GM12865 (cell line): Measurements from ENCODE around the gene ADAM17.

Experiments
- DNase-seq: peaks from one replicate; pipeline ENCODE4 v3.0.0; 2010; ENCODE audit warnings: low read depth
- H3K4me3 ChIP-seq: 2 replicates; pipeline ENCODE4 v1.5.1; 2011; ENCODE audit warnings: mild to moderate bottlenecking, low read depth, low read length, control low read depth
- TF ChIP-seq, protein P1 (sequence below): IDR thresholded peaks from 2 replicates; pipeline ENCODE4 v1.5.1; 2011; ENCODE audit warnings: low read length, control low read depth, low read depth, inconsistent platforms; ENCODE audit not compliant: insufficient read depth; ENCODE audit errors: missing control alignments

The ADAM17 gene

DNA sequence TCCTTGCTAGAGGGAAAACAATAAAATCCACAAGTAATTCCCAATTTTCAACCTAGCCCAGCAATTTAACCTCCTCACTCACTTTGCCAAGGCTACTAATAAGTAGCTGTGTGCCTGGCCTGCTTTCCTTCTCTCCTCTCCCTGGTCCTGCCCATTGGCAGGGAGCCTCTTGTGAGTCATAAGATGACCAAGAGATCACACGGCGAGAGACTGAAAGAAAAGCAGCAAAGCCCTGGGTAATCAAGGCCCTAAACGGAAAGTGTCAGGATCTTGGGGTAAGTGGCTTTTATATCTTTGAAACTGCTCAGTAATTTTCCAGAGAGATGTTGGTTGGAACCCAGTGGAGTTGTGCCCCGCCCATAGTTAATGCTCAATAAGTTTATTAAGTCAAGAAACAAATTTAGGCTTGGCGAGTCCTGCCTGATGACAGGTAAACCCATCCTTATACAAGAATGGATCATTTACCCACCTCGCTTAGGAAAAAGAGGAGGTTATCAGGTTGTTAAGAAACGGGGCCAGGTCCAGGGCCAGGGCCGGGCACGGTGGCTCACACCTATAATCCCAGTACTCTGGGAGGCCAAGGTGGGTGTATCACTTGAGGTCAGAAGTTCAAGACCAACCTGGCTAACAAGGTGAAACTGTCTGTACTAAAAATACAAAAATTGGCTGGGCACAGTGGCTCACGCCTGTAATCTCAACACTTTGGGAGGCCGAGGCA lies 10.0 kb upstream of the ADAM17 start:
- DNase-seq: peak; percentile 22
- TF ChIP-seq, protein P1, sequence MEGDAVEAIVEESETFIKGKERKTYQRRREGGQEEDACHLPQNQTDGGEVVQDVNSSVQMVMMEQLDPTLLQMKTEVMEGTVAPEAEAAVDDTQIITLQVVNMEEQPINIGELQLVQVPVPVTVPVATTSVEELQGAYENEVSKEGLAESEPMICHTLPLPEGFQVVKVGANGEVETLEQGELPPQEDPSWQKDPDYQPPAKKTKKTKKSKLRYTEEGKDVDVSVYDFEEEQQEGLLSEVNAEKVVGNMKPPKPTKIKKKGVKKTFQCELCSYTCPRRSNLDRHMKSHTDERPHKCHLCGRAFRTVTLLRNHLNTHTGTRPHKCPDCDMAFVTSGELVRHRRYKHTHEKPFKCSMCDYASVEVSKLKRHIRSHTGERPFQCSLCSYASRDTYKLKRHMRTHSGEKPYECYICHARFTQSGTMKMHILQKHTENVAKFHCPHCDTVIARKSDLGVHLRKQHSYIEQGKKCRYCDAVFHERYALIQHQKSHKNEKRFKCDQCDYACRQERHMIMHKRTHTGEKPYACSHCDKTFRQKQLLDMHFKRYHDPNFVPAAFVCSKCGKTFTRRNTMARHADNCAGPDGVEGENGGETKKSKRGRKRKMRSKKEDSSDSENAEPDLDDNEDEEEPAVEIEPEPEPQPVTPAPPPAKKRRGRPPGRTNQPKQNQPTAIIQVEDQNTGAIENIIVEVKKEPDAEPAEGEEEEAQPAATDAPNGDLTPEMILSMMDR: no peak
- no peak overlapping the region for H3K4me3 ChIP-seq

DNA sequence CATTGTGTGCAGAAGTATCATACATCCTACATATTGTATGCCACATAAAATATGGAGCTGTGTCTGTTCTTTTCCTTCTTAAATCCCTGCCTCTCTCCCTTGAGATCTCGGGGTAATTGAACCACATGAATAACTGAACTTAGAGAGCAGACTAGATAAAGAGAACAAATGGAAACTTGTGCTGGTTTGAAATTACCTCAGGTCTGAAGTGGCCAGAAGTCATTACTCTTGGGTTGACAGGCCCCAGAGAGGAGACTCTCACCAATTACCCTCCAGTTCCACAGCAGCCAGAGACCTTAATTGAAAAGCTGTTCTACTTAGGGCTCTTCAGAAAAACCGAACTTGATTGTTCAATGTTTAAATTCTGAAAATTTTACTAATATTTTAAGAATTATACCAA lies 5.0 kb upstream of the ADAM17 start:
- no peak for DNase-seq
- no peak overlapping the region for H3K4me3 ChIP-seq
- TF ChIP-seq, protein P1: no peak

DNA sequence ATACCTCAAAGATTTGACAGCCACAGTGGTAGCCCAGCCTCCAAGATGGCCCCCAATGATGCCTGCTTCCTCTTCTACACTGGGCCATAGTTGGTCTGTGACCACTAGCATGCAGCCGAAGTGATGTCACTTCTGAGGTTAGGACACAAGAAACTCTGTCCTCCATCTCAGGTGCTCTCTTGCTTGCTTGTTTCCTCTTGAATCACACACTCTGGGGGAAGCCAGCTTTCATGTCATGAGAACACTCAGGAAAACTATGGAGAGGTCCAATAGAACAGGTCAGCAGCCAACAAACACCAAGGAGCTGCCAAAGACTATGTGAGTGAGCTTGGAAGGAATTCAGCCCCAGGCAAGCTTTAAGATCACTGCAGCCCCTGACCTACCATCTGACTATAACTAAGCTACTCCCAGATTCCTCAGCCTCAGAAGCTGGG lies 3.3 kb upstream of the ADAM17 start:
- DNase-seq: peak; percentile 24
- H3K4me3 ChIP-seq: no peak overlapping the region
- TF ChIP-seq, protein P1: no peak

DNA sequence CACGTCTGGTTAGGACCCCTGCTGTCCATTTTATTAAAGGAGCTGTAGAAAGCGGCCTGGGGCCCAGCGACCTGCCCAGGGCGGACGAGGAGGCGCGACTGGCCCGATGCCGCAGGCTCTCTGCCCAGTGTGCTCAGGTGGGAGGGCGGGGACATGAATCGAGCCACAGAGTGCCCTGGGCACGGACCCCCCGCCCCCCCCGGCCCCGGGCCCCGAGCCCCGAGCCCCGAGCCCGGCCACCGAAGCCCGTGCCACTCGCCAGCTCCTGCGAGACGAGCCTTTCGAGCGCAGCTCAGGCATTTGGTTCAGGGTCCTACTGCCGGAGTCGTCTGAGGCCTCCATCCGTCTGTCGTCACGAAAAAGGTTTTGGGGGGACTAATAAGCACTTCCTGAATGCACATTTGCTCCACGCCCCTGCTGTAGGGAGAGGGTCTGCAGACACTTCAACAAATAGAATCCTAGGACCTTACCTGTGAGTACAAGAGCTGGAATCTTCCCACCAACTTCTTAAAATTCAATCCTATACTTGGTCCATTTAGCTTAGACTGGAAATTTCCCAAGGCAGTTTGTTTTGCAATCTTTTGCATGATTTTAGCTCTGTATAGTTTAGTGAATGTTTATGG lies 602 bp upstream of the ADAM17 start:
- peak; percentile 56 for DNase-seq

DNA sequence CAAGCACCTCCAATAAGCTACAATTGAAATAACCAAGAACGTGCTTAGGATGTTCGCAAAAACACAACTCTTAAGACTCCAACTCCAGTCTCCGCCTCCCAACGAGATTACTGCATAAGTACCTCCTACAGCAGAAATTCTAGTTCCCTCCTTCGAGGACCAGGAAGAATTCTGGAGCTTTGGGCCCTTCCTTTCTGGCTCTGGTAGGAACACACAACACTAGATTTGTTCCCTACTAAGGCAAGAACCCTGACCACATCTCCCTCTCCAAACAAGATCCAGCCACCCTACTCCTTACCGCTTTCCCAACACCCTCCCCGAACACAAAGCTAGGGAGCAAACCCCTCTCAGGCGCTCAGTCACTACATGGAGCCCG lies 721 bp downstream of the ADAM17 start:
- H3K4me3 ChIP-seq: peak overlapping the region; percentile 93
- peak; percentile 76 for DNase-seq

More for the DNA sequence above, 602 bp upstream of the ADAM17 start:
- H3K4me3 ChIP-seq: peak overlapping the region; percentile 93
- TF ChIP-seq, protein P1: no peak

DNA sequence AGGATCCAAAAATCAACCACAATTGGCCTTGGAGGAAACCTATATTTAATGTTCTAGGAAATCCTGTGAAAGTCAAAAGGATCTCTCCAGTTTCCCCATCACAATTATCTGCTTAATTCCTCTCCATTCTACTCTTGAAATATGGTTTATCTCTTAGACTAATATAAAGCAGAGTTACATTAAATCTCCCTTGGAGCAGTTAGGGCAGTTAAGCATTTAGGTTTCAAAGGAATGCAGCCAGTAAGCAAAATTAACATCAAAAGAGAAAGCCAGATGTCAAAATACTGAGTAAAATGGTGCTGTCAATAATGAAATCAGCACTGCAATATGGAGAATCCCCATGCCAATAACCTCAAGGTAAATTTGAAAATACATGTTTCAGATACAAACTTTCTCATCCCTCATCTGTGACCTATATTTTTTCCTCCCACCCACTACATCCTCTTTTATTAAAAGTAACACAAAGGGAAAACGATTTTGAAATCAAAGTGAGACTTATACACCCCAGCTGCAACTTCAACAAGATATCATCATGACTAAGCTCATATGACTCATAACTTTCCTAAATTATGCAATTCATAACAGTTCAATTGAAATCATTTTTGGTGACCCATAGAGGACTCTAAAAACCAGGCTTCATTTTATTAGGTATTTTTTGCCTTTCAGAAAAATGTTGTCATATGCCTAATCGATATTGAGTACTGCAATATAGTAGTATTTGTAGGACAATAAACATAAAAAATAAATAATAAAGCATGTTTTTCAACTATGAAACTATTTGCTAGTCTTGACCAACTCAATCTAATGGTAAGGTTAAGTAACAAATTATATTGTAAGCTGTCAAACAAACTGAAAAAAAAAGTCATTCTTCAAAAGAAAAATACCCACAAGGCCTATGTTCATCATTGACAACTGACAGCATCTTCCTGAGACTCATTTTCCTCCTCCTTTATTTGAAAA lies 3.1 kb downstream of the ADAM17 start:
- TF ChIP-seq, protein P1: no peak
- peak overlapping the region; percentile 48 for H3K4me3 ChIP-seq
- peak; percentile 62 for DNase-seq

More for the DNA sequence above, 721 bp downstream of the ADAM17 start:
- TF ChIP-seq, protein P1: no peak

DNA sequence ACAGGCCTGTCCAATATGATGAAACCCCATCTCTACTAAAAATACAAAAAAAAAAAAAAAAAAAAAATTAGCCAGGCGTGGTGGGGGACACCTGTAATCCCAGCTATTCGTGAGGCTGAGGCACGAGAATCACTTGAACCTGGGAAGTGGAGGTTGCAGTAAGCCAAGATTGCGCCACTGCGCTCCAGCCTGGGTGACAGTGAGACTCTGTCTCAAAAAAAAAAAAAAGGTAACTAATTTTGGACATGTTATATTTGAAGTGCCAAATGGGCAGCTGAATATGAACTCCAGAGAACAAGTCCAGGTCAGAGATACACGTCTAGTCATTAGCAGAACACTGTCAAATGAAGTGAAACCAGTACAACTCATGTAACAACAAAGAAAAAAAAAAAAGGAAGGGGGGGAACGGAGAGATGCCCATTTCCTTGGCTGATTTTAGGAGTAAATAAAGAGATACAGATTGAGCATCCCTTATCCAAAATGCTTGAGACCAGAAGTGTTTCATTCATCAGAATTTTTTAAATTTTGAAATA lies 4.7 kb downstream of the ADAM17 start:
- peak overlapping the region; percentile 6 for H3K4me3 ChIP-seq
- DNase-seq: peak; percentile 78
